GM23338 (cell line): ENCODE data around the gene PDE6C. TPM values are rescaled to one million over a fixed set of nuclear protein-coding genes. Genes with fewer than 3 reads are reported as not detected.
A peak's percentile ranks its signal among the peaks of the same experiment; 100 is the strongest.

Experiments
- ATAC-seq: fragments of 200-7000 bp; cut with Tn5 transposase; 3 replicates; pipeline ENCODE4 v1.9.1; 2020
- DNase-seq: peaks from one replicate; pipeline ENCODE4 v3.0.0-alpha.2; 2015; ENCODE audit warnings: low spot score
- H2AFZ ChIP-seq: fragments of 200-600 bp; sonication (generic); 2 replicates; pipeline ENCODE4 v1.8.0; 2016; ENCODE audit warnings: antibody characterized with exemption, mild to moderate bottlenecking, moderate library complexity
- H3F3A ChIP-seq: fragments of 200-600 bp; sonication (generic); replicated peaks from 2 replicates; pipeline ENCODE4 v1.8.0; 2017; ENCODE audit warnings: antibody characterized with exemption, mixed run types, low read depth
- H3K27ac ChIP-seq: fragments of 200-600 bp; sonication (generic); 2 replicates; pipeline ENCODE4 v1.6.1; 2016; ENCODE audit warnings: low read depth
- H3K27me3 ChIP-seq: fragments of 200-600 bp; sonication (generic); 2 replicates; pipeline ENCODE4 v1.8.0; 2016; ENCODE audit warnings: mild to moderate bottlenecking, mixed run types, moderate library complexity; ENCODE audit not compliant: insufficient read depth
- H3K36me3 ChIP-seq: fragments of 200-600 bp; sonication (generic); 2 replicates; pipeline ENCODE4 v1.8.0; 2016; ENCODE audit warnings: mild to moderate bottlenecking; ENCODE audit not compliant: insufficient read depth
- H3K4me1 ChIP-seq: fragments of 200-600 bp; sonication (generic); 2 replicates; pipeline ENCODE4 v1.8.0; 2016; ENCODE audit warnings: mild to moderate bottlenecking, moderate library complexity; ENCODE audit not compliant: insufficient read depth
- H3K4me2 ChIP-seq: fragments of 200-600 bp; sonication (generic); 2 replicates; pipeline ENCODE4 v1.7.1; 2017; ENCODE audit warnings: mixed run types
- H3K4me3 ChIP-seq: fragments of 200-600 bp; sonication (generic); 2 replicates; pipeline ENCODE4 v1.6.1; 2016; ENCODE audit warnings: mixed run types
- H3K79me2 ChIP-seq: fragments of 200-600 bp; sonication (generic); replicated peaks from 2 replicates; pipeline ENCODE4 v1.8.0; 2017; ENCODE audit warnings: mild to moderate bottlenecking; ENCODE audit not compliant: insufficient read depth
- H3K9me2 ChIP-seq: fragments of 200-600 bp; sonication (generic); 2 replicates; pipeline ENCODE4 v1.8.0; 2017; ENCODE audit not compliant: insufficient read depth
- H4K20me1 ChIP-seq: fragments of 200-600 bp; sonication (generic); replicated peaks from 2 replicates; pipeline ENCODE4 v1.8.0; 2017; ENCODE audit warnings: mild to moderate bottlenecking; ENCODE audit not compliant: insufficient read depth
- H3K27ac Mint-ChIP-seq: 2 replicates; pipeline ENCODE4 v1.8.0; 2020; ENCODE audit warnings: inconsistent platforms, mild to moderate bottlenecking, moderate library complexity, mixed read lengths
- H3K27me3 Mint-ChIP-seq: 3 replicates; pipeline ENCODE4 v1.8.0; 2022; ENCODE audit warnings: low read depth, mild to moderate bottlenecking, moderate library complexity, mixed read lengths, inconsistent platforms; ENCODE audit not compliant: insufficient read depth, poor library complexity
- H3K36me3 Mint-ChIP-seq: 3 replicates; pipeline ENCODE4 v1.8.0; 2021; ENCODE audit warnings: low read depth, mild to moderate bottlenecking, inconsistent platforms, moderate library complexity, mixed read lengths
- H3K4me1 Mint-ChIP-seq: 3 replicates; pipeline ENCODE4 v1.8.0; 2020; ENCODE audit warnings: mild to moderate bottlenecking, inconsistent platforms, mixed read lengths
- H3K4me3 Mint-ChIP-seq: 3 replicates; pipeline ENCODE4 v1.8.0; 2021; ENCODE audit warnings: moderate library complexity, mild to moderate bottlenecking, inconsistent platforms, mixed read lengths
- H3K9me3 Mint-ChIP-seq: 3 replicates; pipeline ENCODE4 v1.8.0; 2020; ENCODE audit warnings: moderate library complexity, mild to moderate bottlenecking, inconsistent platforms, mixed read lengths
- CREB1 ChIP-seq: fragments of 250-450 bp; sonication (Bioruptor Pico); IDR thresholded peaks from 2 replicates; pipeline ENCODE4 v1.5.0; 2020; ENCODE audit warnings: low read depth, mild to moderate bottlenecking, moderate library complexity
- ETS1 ChIP-seq: IDR thresholded peaks from 2 replicates; pipeline ENCODE4 v1.6.1; 2016; ENCODE audit warnings: antibody characterized with exemption
- EZH2 ChIP-seq: fragments of 200-600 bp; sonication (generic); IDR thresholded peaks from one replicate; pipeline ENCODE4 v1.8.0; 2017; ENCODE audit warnings: antibody characterized with exemption, mild to moderate bottlenecking, low read depth; ENCODE audit not compliant: unreplicated experiment
- EZH2phosphoT487 ChIP-seq: fragments of 200-600 bp; sonication (generic); IDR thresholded peaks from one replicate; pipeline ENCODE4 v1.8.1; 2018; ENCODE audit warnings: antibody characterized with exemption; ENCODE audit not compliant: unreplicated experiment
- JUNB ChIP-seq: IDR thresholded peaks from one replicate; pipeline ENCODE4 v1.6.1; 2016; ENCODE audit warnings: antibody characterized with exemption; ENCODE audit not compliant: unreplicated experiment
- NANOG ChIP-seq: IDR thresholded peaks from 2 replicates; pipeline ENCODE4 v1.6.1; 2016; ENCODE audit warnings: antibody characterized with exemption, borderline replicate concordance
- REST ChIP-seq: IDR thresholded peaks from one replicate; pipeline ENCODE4 v1.6.1; 2018; ENCODE audit warnings: antibody characterized with exemption; ENCODE audit not compliant: unreplicated experiment
- STAT1 ChIP-seq: IDR thresholded peaks from one replicate; pipeline ENCODE4 v1.6.1; 2016; ENCODE audit warnings: antibody characterized with exemption; ENCODE audit not compliant: unreplicated experiment
- ZNF114 ChIP-seq: fragments of 250-450 bp; sonication (Bioruptor Pico); IDR thresholded peaks from 2 replicates; pipeline ENCODE4 v1.5.0; 2020; ENCODE audit warnings: mild to moderate bottlenecking, moderate library complexity
- ZNF331 ChIP-seq: fragments of 250-450 bp; sonication (Bioruptor Pico); IDR thresholded peaks from 2 replicates; pipeline ENCODE4 v1.5.0; 2020; ENCODE audit warnings: low read depth, mild to moderate bottlenecking, moderate library complexity
- ZNF462 ChIP-seq: fragments of 250-450 bp; sonication (Bioruptor Pico); IDR thresholded peaks from 2 replicates; pipeline ENCODE4 v1.5.0; 2020; ENCODE audit warnings: mild to moderate bottlenecking, moderate library complexity
- polyA plus RNA-seq: library from polyadenylated mRNA; unstranded; fragments of >200 nt; fragmentation: Nextera tagmentation; extraction: Ambion mirVana; gene quantifications from 2 replicates; pipeline ENCODE4 v1.2.1, GENCODE V29; 2016
- total RNA-seq: library from RNA; depleted of rRNA; stranded (reverse); fragments of >200 nt; shearing (Covaris generic); gene quantifications from 2 replicates; pipeline ENCODE4 v1.2.3, GENCODE V29; 2014

The PDE6C gene
- total and polyA plus RNA-seq, 2 experiments from 2014 or later = 0.06 TPM; not detected in 1

GRCh38 chr10:93580828-93581227 lies 31.5 kb upstream of the PDE6C start:
- TF ChIP-seq JUNB (no peak), CREB1 (peak; percentile 29; the same call in 1 of the 2 replicates)
- H3K9me3 Mint-ChIP-seq = no peaks in the 10 kb centered on the region
- no peaks in the 10 kb centered on the region for H3K9me2 ChIP-seq
- H3K27ac ChIP-seq = no peak overlapping the region
- ATAC-seq = peak; percentile 53; the same call in 2 of the 3 replicates
- H3K4me3 ChIP-seq = no peak overlapping the region
- H3K36me3 Mint-ChIP-seq = no peaks in the 10 kb centered on the region
- H3K27me3 Mint-ChIP-seq = peaks cover 2% of the 10 kb centered on the region
- H2AFZ ChIP-seq = no peak overlapping the region
- no peaks in the 10 kb centered on the region for H3K79me2 ChIP-seq
- no peaks in the 10 kb centered on the region for H3K4me1 Mint-ChIP-seq
- no peaks in the 10 kb centered on the region for H3K36me3 ChIP-seq
- H3K4me1 ChIP-seq = no peaks in the 10 kb centered on the region
- H3K27ac Mint-ChIP-seq = no peak overlapping the region
- no peaks in the 10 kb centered on the region for H3K27me3 ChIP-seq
- H3K4me2 ChIP-seq = no peak overlapping the region
- H4K20me1 ChIP-seq = no peaks in the 10 kb centered on the region
- DNase-seq = peak; percentile 72
- no peak overlapping the region for H3K4me3 Mint-ChIP-seq
- H3F3A ChIP-seq = no peaks in the 10 kb centered on the region

GRCh38 chr10:93584445-93584844 lies 27.9 kb upstream of the PDE6C start:
- H3K79me2 ChIP-seq = no peaks in the 10 kb centered on the region
- H3K4me1 Mint-ChIP-seq = no peaks in the 10 kb centered on the region
- H3K36me3 Mint-ChIP-seq = no peaks in the 10 kb centered on the region
- H3K27me3 Mint-ChIP-seq = peaks cover 4% of the 10 kb centered on the region
- H4K20me1 ChIP-seq = no peaks in the 10 kb centered on the region
- H3K9me3 Mint-ChIP-seq = no peaks in the 10 kb centered on the region
- no peak overlapping the region for H2AFZ ChIP-seq
- no peak overlapping the region for H3K4me3 Mint-ChIP-seq
- no peaks in the 10 kb centered on the region for H3K4me1 ChIP-seq
- H3F3A ChIP-seq = no peaks in the 10 kb centered on the region
- no peaks in the 10 kb centered on the region for H3K27me3 ChIP-seq
- no peaks in the 10 kb centered on the region for H3K9me2 ChIP-seq
- H3K36me3 ChIP-seq = no peaks in the 10 kb centered on the region
- H3K27ac ChIP-seq = no peak overlapping the region
- no peak overlapping the region for H3K27ac Mint-ChIP-seq
- ATAC-seq = no peak
- H3K4me3 ChIP-seq = no peak overlapping the region
- no peak for DNase-seq
- no peak overlapping the region for H3K4me2 ChIP-seq
- TF ChIP-seq ZNF462 (CRISPR knock-in tag) = no peak
- TF ChIP-seq ZNF114 (CRISPR knock-in tag) = no peak
- no peak for TF ChIP-seq EZH2phosphoT487
- no peak for TF ChIP-seq NANOG
- no peak for TF ChIP-seq JUNB
- no peak for TF ChIP-seq REST
- no peak for TF ChIP-seq ETS1
- TF ChIP-seq ZNF331 = no peak
- no peak for TF ChIP-seq CREB1
- TF ChIP-seq EZH2 = no peak
- TF ChIP-seq STAT1 = no peak
